Kidney (tissue), 14 donors: ENCODE measurements around the gene POLD3. TPM values are rescaled to one million over a fixed set of nuclear protein-coding genes. Genes with fewer than 3 reads are reported as not detected.
A peak's percentile ranks its signal among the peaks of the same experiment; 100 is the strongest.

Experiments used
- DNase-seq, 5 donors: peaks; one replicate each; pipeline ENCODE4 v3.0.0-alpha.2; 2013 to 2020
- FAIRE-seq: peaks from 2 replicates; lab custom pipeline; 2012; peaks lifted over from hg19 to GRCh38; lab: Jason Lieb, UNC
- H3K27ac ChIP-seq, 2 donors: one replicate each; pipeline ENCODE4 v1.7.0; 2013; ENCODE audit warnings: low read depth in 2 of 2, low read length in 2 of 2, inconsistent platforms in 1 of 2
- H3K27me3 ChIP-seq: one replicate; pipeline ENCODE4 v1.7.1; 2013; ENCODE audit warnings: low read length, inconsistent platforms; ENCODE audit not compliant: control insufficient read depth, insufficient read depth
- H3K36me3 ChIP-seq, 3 donors: one replicate each; pipeline versions ENCODE4 v1.7.0 to v1.7.1; 2013; ENCODE audit warnings: low read length in 3 of 3, control low read depth in 1 of 3, inconsistent platforms in 1 of 3; ENCODE audit not compliant: insufficient read depth in 3 of 3, control insufficient read depth in 2 of 3
- H3K4me1 ChIP-seq, 3 donors: one replicate each; pipeline versions ENCODE4 v1.7.0 to v1.7.1; 2013; ENCODE audit warnings: low read length in 3 of 3, inconsistent platforms in 1 of 3, low read depth in 1 of 3; ENCODE audit not compliant: control insufficient read depth in 2 of 3, insufficient read depth in 2 of 3
- H3K4me3 ChIP-seq, 3 donors: one replicate each; pipeline versions ENCODE4 v1.7.0 to v1.8.1; 2013; ENCODE audit warnings: low read length in 3 of 3, control low read depth in 1 of 3, inconsistent platforms in 1 of 3
- H3K9ac ChIP-seq, 3 donors: one replicate each; pipeline versions ENCODE4 v1.7.0 to v1.7.1; 2013; ENCODE audit warnings: low read length in 3 of 3, control low read depth in 1 of 3, inconsistent platforms in 1 of 3
- H3K9me3 ChIP-seq, 3 donors: one replicate each; pipeline versions ENCODE4 v1.7.0 to v1.7.1; 2013; ENCODE audit warnings: low read length in 3 of 3, control low read depth in 1 of 3, inconsistent platforms in 1 of 3; ENCODE audit not compliant: control insufficient read depth in 2 of 3, insufficient read depth in 1 of 3
- CTCF ChIP-seq: IDR thresholded peaks from 3 replicates; pipeline ENCODE4 v1.5.1; 2012; ENCODE audit warnings: mild to moderate bottlenecking, moderate library complexity, borderline replicate concordance; ENCODE audit not compliant: insufficient read depth; ENCODE audit errors: extremely low read depth
- intact Hi-C: fragments of 100-400 bp; cut with DNase I; formaldehyde crosslinking; loops from one replicate; pipeline ENCODE4 v1.11.1; 2022
- polyA plus RNA-seq: library from polyadenylated mRNA; stranded (reverse); fragments of 350-450 nt; fragmentation: Illumina TruSeq; extraction: RNeasy Lipid Tissue Mini Kit (QIAGEN cat#74804); gene quantifications from one replicate; pipeline ENCODE4 v1.2.3, GENCODE V29; 2014; ENCODE audit warnings: low read depth, low replicate concordance; ENCODE audit not compliant: insufficient read depth
- total RNA-seq: library from RNA; stranded (reverse); fragmentation: NEBNext Ultra II Directional; extraction: Animal tissue kit (Norgen Biotek cat#: 25700); gene quantifications from one replicate; pipeline ENCODE4 v1.2.1, GENCODE V29; 2021
- donor health status: control.
- donor health status: control.
- donor health status: control.
- donor health status: control.
- donor health status: control.
- donor health status: DM: yes; HTN: yes; CAD: no.
- donor health status: Normal renal cell carcinoma (clear cell type).

Gene POLD3
- total and polyA plus RNA-seq, 2 donors from 2014 or later = 12.8 to 22.3 TPM

GRCh38 chr11:74681686-74682651 lies 89.6 kb downstream of the POLD3 start:
- DNase-seq (peak in 3 of 5 donors; percentile 9 to 57 (median 35)), FAIRE-seq (no peak)
- TF ChIP-seq CTCF = no peak
- no peak overlapping the region for H3K9ac ChIP-seq
- intact Hi-C loops = no loop called here
- peak overlapping the region in 1 of 2 donors; percentile 29 for H3K27ac ChIP-seq
- no peaks in the 10 kb centered on the region for H3K27me3 ChIP-seq
- H3K4me3 ChIP-seq = no peak overlapping the region
- H3K36me3 ChIP-seq = no peaks in the 10 kb centered on the region
- peaks cover 0 to 6% (median 0%) of the 10 kb centered on the region in 3 donors for H3K4me1 ChIP-seq
- H3K9me3 ChIP-seq = no peaks in the 10 kb centered on the region

- peak overlapping the region in 2 of 3 donors; percentile 38 to 64 for H3K9ac ChIP-seq
- H3K4me3 ChIP-seq = peak overlapping the region in 1 of 3 donors; percentile 44
- no peaks in the 10 kb centered on the region for H3K36me3 ChIP-seq
- FAIRE-seq = no peak
- TF ChIP-seq CTCF = no peak
- H3K4me1 ChIP-seq = peaks cover 0 to 6% (median 0%) of the 10 kb centered on the region in 3 donors
- no peak overlapping the region for H3K27ac ChIP-seq
- no peaks in the 10 kb centered on the region for H3K27me3 ChIP-seq
- no peaks in the 10 kb centered on the region for H3K9me3 ChIP-seq
- intact Hi-C loops = no loop called here
- peak in 2 of 5 donors; percentile 49 to 56 for DNase-seq
Measured at GRCh38 chr11:74682731-74683278, 90.4 kb downstream of the POLD3 start.

DNA sequence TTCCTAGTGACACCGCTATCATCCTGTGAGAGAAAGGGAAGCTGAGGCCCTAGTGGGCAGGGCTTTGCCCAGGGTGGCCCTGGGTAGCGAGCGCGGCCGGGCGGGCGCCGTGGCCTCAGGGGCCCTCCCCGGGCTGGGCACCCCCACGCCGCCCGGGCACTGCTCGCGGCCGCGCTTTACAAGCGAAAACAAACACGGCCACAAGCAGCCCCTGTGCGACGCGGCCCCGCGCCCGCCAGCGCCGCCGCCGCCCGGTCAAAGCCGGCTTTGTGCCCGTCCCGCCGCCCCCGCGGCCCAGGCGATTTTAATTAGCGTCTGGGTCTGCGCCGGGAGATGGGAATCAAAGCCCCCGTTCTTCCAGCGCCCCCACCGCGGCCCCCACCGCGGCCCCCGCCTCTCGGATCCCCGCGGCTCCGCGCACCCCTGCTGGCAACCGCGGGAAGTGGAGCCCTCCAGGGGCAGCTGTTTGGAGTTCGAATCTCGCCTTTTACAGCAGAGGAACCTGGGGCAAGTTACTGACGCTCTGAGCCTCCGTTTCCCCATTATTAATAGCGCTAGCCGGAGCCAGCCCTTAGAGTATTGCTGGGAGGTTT lies 91.0 kb downstream of the POLD3 start:
- H3K9ac ChIP-seq = peak overlapping the region in 2 of 3 donors; percentile 38 to 64
- DNase-seq (peak; percentile 61 to 81 (median 73)), FAIRE-seq (no peak)
- H3K27me3 ChIP-seq = no peaks in the 10 kb centered on the region
- H3K4me3 ChIP-seq = peak overlapping the region in 1 of 3 donors; percentile 44
- TF ChIP-seq CTCF = peak; percentile 30
- intact Hi-C loops = no loop called here
- peaks cover 0 to 6% (median 0%) of the 10 kb centered on the region in 3 donors for H3K4me1 ChIP-seq
- no peak overlapping the region for H3K27ac ChIP-seq
- no peaks in the 10 kb centered on the region for H3K9me3 ChIP-seq
- no peaks in the 10 kb centered on the region for H3K36me3 ChIP-seq
